NCI-H2107 treated with DMSO at 0.1 percent for 48 hours (cell line): ENCODE data around the gene TBC1D17.

Experiments used
- DNase-seq: peaks from one replicate; lab custom pipeline; 2025; ENCODE audit not compliant: unreplicated experiment; lab: John Stamatoyannopoulos, UW

The TBC1D17 gene

DNA sequence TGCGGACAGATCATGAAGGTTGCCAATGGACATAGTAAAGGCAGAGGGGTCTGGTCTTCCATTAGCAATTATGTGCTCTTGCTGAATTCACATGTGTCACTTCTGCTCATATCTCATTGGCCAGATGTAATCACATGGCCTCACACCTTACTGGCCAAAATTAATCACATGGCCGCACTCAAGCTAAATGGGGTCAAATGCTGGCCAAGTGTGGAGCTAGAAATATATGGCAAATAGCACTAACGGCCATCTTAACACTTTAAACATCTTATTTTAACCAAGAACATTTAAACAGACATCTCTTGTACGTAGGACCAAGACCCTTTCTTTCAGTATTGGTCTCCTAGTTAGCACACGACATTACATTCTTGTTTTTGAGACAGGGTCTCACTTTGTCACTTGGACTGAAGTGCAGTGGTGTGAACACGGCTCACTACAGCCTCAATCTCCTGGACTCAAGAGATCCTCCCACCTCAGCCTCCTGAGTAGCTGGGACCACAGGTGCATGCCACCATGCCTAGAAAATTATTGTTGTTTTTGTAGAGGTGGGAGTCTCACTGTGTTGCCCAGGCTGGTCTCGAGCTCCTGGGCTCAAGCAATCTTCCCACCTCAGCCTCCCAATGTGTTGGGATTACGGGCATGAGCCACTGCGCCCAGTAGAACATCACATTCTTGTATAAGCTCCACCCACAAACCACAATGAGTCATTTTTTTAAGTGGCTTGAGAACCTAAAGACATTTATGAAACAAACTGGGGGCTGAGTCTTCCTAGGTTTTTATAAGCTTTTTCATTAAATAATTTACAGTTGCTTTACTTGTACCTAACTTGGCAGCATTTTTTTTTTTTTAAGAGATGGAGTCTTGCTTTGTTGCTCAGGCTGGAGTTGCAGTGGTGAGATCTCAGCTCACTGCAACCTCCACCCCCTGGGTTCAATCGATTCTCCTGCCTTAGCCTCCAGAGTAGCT is 29.5 kb upstream of the TBC1D17 start:
- DNase-seq, result no peak

DNA sequence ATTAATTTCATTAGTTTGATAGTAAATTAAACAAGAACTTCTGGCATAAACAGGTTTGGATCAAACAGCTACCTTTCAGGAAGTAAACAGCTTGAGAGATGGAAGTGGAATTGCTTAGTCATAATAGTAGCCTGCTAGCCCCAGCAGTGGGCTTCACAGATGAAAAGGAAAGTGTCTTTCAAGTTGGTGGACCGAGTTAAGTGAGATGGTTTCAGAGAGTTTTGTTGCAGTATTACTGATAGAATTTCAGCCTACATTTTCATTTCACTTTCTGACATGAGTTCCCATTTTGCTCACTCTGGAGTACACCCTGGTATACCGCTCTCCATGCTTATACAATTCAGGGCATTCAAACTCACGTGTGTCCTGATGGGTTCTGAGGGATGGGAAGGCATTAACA is 28.6 kb upstream of the TBC1D17 start:
- DNase-seq, result no peak

DNA sequence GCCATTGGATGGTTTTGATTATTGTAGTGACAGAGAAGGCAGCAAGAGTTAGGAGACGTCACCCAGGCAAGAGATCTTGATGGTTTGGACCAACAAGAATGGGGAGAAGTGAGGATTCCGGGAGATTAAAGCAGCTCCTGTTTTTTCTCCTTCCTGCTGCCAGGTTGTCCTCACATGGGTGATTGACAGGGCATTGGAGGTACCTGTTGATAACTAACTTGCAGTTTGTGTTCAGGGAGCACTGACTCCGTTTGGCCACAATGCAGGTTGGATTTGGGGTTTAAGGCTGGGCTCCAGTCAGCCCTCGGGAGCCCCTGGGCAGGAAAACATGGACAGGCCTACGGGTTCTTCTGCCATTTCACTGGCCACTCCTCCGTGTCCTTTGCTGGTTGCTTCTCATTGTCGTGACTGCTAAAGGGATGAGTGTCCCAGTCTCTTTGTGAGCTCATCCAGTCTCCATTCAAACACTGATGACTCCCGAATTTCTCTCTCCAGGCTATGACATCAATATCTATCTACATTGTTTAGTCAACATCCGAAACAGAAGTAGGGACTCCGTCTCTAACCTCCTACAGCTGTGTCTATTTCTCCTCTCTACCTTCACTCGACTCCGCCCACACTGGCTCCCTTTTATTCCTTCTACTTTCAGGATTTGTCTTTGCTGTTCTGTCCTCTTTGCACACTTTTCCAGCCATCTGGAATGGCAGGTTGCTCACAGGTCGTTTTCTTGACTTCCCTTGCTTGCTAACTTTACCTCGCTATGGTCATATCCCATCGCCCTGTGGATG is 27.9 kb upstream of the TBC1D17 start:
- no peak for DNase-seq

DNA sequence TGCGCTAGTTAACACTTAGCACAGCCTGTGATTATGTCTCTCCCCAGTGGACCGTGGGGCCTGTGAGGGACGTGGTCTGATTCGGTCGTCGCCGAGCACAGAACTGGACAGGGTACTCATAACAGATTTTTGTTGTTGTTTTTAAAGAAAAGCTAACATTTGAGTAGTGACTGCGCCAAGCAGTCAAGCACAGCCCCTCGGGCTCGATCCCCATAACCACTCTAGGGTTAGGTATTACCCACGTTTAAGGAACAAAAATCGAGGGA is 27.3 kb upstream of the TBC1D17 start:
- no peak for DNase-seq

DNA sequence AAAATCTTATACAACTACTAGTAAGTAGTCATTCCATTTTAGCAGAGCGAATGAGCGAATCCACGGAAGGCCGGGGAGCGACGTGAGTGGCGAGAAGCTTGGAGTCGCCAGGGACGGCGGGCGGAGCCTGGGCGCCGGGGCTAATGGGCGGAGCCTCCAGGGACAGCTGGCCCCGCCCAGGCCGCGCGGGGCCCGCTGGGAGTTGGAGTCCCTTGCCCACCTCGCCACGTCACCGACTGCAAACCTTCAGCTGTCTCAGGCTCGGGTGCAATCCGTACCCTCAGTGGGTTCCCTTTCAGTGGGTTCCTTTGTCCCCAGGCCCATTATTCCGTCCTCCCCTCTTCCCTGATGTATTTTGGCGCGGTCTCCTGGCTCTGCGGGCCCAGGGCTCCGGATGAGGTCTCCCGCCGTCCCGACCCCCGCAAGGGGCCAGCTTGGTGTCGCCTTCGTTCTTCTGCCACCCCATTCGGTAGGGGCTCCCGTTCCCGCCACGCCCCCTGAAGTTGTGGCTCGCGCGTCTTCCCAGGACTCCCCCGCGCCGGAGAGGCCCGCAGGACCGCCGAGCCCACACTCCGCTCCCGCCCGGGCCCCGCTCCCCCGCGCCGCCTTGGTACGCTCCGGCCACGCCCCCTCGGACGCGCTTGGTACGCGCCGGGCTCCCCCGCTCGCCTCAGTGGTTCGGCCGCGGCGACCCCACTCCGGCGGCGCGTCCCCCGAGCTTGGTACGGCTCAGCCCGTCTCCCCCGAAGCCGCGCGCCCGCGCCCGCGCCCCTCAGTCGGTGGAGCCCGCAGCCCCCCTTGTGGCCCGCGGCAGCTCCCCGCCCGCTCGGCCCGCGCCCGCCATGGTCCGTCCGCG is 26.8 kb upstream of the TBC1D17 start, which contains the start of gene PTOV1:
PTOV1 (plus strand) TSS at position 673 of the 856 bp plus-strand sequence.
- DNase-seq, result peak; percentile 81

DNA sequence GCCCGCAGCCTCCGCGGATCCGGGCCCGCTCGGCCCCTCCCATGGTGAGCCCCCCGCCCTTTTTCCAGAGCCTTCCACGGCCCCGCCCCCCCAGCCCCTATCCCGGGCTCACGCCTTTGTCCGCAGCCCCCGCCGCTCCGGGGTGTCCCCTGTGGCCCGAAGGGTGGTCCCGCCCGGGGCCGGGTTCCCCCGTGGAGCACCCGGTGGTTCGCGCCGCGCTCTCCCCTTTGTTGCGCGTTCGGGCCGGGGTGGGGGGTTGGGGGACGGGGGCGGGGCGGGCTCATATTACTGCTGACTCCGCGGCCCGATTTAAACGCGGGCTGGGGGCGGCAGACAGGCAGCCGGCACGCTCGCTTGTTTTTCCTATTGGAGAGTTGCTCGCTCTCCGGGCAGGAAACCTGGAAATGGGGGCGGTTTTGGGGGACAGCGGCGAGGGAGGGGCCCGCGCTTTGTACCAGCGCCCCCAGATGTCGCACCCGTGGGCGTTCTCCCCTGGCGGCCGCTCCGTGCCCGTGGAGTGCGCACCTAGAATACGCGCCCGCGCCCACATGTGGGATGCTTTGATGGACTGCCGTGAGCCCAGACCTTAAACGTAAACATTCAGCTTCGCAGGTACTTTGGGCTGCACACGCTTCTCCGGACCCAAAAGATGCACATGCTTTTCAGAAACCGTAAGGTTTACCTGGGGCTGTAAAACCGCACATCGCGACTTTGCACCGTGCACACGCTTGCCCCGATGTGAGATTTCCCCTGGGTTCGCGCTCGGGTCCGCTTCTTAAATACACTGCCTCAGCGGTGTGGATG is 25.8 kb upstream of the TBC1D17 start:
- no peak for DNase-seq

DNA sequence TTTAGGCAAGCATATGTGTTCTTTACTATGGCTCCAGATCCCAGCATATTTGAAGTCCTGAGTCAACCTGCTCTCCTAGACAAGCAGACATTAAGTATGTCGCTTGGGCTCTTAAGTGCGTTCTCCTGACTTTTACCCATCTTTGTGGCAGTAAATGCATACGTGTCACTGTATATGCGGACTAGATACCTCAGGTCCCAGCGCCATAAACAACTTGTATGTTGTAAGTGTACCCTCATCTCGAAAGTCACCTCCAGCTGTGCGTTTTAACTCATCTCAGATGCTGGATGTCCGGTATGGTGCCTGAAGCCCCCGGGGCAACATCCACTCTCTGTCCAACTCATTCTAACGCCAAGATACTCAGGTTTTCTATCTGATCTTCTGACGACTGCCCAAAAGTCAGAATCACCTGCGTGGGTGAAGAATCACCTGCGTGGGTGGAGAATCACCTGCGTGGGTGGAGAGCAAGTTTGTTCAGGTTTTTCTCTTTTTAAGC is 24.8 kb upstream of the TBC1D17 start:
- no peak for DNase-seq

DNA sequence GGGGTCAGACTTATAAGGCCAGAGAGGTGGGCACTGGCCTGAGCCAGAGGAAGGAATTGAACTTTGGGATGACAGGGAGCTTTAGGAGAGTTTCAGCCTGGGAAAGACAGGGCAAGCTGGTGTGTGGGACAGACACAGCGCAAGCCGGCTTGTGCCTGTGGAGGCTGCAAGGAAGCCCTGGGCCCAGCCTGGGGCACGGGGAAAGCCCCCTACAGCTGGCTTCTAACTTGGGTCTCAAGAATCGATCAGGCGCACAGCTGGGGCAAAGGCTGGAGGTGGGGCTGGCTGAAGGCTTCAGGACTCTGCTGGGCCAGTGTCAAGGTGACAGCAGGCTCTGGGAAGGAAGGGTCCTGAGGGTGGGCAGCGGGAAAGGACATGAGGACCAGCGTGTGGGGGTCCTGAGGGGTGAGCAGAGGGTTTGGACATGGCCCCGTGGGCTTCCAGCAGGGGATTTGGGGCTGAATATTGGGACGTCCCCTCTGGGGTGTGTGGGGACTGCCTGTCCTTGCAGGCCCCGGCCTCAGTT is 23.6 kb upstream of the TBC1D17 start:
- DNase-seq, result no peak

DNA sequence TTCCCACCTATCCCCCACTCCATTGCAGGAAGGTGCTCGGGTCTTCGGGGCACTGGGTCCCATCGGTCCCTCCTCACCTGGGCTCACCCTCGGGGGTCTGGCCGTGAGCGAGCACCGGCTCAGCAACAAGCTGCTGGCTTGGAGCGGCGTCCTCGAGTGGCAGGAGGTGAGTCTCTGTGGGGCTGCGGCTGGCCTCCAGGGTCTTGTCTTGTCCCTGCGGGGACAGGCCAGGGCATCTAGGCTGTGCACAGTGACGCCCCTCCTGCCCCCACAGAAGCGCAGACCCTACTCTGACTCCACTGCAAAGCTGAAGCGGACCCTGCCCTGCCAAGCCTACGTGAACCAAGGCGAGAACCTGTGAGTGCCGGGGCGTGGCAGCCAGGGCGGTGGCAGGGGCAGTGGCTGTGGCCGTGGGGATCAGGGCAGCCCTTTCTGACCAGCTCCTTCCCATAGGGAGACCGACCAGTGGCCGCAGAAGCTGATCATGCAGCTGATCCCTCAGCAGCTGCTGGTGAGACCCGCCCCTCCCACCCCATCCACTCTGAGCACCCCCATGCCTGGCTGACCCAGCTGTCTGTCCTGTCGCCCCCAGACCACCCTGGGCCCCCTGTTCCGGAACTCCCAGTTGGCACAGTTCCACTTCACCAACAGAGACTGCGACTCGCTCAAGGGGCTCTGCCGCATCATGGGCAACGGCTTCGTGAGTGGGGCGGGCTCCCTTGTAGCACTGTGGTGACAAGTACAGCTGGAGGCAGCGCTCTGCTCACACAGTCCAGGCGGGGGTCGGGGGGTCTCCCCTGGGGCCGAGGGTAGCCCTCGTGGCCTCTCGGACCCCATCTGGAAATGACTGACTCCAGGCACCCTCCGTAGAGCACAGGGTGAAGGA is 22.9 kb upstream of the TBC1D17 start:
- DNase-seq, result no peak

DNA sequence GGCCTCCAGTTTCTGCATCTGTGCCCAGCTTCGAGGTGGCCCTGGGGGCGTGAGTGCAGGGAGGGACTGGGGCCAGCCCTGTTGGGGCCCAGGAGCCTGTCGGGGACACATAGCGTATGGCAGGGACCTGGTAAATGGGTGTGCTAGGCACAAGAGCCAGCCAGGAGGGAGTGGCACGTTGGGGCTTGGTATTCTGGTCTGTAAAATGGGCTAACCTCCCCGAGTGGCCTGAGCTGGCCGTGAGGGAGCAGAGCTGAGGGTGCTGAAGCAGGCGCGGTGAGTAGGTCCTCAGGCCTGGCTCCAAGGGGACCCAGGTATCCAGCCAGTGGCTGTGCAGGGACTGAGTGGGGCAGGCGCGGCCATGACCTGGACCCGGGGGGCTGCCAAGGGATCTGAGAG is 22.2 kb upstream of the TBC1D17 start:
- DNase-seq, result no peak

DNA sequence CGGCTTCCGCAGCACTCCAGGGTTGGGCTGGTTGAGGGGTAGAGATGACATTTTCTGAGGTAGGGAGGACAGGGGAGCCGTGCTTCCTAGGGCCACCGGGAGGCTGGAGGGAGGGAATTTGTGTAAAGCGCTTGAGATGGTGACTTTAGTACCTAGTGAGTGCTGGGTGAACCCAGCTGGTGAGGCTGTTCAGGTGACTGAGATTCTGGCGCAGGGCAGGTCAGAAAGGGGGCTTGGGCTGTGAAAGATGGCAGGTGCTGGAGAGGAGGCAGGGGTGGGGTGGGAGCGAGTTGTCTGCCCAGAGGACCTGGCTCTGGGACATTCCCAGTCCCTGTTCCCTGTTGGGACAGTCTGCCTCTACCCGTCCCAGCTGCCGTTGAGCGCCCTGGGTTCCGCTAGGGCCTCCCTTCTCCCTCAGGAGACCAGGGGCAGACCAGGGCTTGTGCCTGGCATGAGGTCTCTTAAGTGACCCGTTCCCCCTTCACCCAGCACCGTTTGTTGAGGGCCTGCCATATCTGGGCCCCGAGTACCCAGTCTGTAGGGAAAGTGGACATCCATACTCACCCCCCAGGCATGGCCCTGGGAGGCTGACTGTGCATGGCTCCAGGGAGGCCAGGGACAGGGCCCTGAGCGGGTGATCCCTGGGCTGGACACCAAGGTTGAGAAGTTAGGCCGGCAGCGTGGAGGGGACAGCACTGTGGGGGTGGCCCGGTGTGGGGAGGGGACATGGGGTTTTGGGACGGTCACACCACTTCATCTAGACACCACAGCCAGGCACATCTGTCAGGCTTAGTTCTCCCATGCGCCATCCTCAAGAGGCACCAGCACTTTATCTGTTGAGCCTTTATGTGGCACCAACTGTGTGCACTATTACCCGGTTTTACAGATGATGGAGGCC is 21.6 kb upstream of the TBC1D17 start:
- DNase-seq, result no peak

DNA sequence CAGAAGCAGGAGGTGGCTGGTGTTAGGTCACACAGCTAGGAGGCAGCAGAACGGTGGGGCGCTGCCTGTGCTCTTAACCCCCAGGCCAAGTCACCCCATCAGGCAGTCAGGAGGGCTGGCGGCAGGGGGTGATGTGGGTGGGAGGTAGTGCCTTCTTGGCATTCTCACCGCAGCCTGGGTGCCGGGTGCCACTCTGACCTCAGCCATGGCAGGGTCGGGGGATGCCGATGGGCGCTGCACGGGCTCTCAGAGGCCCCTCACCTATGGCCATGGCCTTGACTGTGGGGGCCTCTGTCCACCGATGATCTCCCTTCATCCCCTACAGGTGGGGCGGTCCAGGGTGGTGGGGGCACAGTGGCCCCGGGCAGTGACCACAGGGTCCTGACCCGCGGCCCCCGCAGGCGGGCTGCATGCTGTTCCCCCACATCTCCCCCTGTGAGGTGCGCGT is 20.9 kb upstream of the TBC1D17 start:
- no peak for DNase-seq

DNA sequence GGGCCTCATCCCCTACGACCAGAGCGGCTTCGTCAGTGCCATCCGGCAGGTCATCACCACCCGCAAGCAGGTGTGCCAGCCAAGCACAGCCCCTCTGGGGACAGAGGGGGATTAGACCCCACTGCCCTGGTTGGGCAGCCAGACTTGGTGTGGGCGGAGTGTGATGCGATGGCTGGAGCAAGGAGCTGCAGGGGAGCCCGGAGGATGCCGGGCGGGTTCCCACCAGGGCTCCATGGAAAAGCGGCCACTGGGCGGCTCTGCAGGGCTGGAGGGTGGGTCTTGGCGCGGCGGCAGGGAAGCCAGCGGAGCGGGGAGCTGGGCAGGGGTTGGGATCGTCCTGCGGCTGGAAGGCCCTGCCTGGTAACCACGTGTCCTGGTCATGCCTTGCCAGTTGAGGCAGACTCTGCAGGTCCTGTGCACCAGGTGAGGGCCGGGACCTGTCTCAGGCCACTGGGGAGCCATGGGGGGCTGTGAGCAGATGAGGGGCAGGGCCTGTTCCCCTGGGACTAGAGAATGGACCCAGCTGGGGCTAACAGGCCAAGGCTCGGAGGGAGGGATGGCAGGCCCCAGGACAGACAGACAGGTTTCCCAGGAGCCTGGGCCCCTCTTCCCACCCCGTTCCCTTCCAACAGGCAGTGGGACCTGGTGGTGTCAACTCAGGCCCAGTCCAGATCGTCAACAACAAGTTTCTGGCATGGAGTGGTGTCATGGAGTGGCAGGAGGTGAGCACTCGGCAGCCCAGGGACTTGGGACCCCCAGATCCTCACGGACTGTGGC is 20.3 kb upstream of the TBC1D17 start:
- DNase-seq, result no peak

DNA sequence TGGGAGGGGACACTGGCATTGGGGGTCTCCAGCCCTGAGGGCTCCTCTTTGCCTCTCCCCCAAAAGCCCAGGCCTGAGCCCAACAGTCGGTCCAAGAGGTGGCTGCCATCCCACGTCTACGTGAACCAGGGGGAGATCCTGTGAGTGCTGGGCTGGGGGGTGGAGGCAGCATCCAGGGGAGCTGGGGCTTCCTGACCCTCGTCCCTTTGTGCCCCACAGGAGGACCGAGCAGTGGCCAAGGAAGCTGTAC is 19.7 kb upstream of the TBC1D17 start:
- DNase-seq, result no peak

DNA sequence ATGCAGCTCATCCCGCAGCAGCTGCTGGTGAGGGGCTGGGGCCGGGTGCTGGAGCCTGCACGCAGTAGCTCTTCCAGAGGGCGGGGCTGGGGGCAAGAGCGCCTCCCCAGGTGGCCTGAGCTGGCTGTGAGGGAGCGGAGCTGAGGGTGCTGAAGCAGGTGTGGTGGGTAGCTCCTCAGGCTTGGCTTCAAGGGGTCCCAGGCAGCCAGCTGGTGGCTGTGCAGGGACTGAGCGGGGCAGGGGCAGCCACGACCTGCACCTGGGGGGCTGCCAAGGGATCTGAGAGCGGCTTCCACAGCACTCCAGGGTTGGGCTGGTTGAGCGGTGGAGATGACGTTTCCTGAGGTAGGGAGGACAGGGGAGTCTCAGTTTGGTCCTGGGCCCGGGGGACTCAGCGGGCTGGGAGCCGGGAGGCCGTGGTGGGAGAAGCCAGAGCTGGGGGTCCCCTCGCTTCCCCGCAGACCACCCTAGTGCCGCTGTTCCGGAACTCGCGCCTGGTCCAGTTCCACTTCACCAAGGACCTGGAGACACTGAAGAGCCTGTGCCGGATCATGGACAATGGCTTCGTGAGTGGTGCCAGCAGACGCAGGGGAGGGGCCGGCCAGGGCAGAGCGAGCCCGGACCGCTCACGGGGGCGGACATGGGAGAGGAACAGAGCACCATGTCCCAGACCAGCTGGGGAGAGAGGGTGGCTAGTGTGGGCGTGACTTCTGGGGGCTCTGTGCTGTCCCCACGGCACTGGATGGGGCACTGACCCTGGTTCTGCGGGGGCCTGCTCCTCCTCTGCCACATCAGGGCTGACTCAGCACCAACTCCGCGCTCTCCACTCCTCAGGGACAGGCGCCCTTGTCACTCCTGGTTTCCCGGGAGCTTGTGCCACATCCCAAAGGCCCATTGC is 19.2 kb upstream of the TBC1D17 start:
- DNase-seq, result no peak

DNA sequence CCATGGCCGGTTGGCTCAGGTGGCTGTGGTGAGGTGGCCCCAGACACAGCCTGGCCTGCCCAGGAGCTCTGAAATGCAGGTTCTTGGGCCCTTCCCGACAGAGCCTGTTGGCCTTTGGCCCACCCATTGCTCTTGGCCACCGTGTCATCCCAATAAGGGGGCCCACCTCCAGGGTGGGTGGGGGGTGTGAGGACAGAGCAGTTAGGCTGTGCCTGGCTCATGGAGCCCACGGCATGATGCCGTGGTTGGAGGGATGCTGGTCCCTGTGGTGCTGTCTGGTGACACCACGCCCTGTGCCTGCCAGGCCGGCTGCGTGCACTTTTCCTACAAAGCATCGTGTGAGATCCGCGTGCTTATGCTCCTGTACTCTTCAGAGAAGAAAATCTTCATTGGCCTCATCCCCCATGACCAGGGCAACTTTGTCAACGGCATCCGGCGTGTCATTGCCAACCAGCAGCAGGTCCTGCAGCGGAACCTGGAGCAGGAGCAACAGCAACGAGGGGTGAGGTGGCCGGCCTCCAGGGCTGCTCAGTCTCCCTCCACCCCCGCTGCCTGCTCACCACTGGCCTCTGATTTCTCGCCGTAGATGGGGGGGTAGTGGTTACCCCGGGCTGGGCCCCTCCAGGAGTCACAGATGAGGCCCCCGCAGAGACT is 17.7 kb upstream of the TBC1D17 start:
- no peak for DNase-seq
